ENCODE measurements around the gene DDX21.

DNA sequence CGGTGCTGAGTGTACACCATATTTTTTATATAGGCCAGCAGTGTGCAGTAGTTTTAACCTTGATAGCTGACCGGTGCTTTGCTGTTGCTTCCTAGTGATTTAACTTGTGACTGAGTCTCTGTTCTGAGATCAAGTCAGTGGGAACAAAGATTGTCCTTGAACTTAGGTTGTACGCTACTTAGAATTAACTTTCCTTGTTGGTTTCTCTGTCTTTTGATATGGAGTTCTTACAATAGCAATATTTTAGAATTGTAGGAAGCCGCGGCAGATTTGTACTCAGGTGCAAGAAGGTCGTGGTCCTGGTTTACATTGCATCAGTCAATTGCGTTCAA lies 1.3 kb downstream of the DDX21 start:
- TF ChIP-seq, protein P1, sequence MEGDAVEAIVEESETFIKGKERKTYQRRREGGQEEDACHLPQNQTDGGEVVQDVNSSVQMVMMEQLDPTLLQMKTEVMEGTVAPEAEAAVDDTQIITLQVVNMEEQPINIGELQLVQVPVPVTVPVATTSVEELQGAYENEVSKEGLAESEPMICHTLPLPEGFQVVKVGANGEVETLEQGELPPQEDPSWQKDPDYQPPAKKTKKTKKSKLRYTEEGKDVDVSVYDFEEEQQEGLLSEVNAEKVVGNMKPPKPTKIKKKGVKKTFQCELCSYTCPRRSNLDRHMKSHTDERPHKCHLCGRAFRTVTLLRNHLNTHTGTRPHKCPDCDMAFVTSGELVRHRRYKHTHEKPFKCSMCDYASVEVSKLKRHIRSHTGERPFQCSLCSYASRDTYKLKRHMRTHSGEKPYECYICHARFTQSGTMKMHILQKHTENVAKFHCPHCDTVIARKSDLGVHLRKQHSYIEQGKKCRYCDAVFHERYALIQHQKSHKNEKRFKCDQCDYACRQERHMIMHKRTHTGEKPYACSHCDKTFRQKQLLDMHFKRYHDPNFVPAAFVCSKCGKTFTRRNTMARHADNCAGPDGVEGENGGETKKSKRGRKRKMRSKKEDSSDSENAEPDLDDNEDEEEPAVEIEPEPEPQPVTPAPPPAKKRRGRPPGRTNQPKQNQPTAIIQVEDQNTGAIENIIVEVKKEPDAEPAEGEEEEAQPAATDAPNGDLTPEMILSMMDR (IDR thresholded peaks at IDR 0.05): no peak
- TF ChIP-seq POLR2A (IDR thresholded peaks at IDR 0.05) (no peak), EP300 (IDR thresholded peaks at IDR 0.05) (no peak), POLR2AphosphoS5 (IDR thresholded peaks at IDR 0.05) (no peak)
